Midbrain (tissue), 1 donor: ENCODE results near the gene SERPINE2.

ENCODE experiments used
- DNase-seq: peaks from one replicate; lab custom pipeline; 2025; lab: John Stamatoyannopoulos, UW

The SERPINE2 gene

GRCh38 chr2:224046752-224047151 lies 7.7 kb upstream of the SERPINE2 start:
- no peak for DNase-seq

- peak; percentile 82 for DNase-seq
Measured at GRCh38 chr2:224042191-224042696, 3.2 kb upstream of the SERPINE2 start.

GRCh38 chr2:224041554-224041953 lies 2.5 kb upstream of the SERPINE2 start:
- peak; percentile 69 for DNase-seq

- DNase-seq = no peak
Measured at GRCh38 chr2:224040753-224041152, 1.7 kb upstream of the SERPINE2 start.

GRCh38 chr2:224039770-224040440 lies 819 bp upstream of the SERPINE2 start:
- DNase-seq = peak; percentile 14

GRCh38 chr2:224038830-224039079 lies 331 bp downstream of the SERPINE2 start:
- DNase-seq = no peak

- no peak for DNase-seq
Measured at GRCh38 chr2:224038049-224038829, 847 bp downstream of the SERPINE2 start.

GRCh38 chr2:224036731-224037361 lies 2.2 kb downstream of the SERPINE2 start:
- DNase-seq = no peak

GRCh38 chr2:224034017-224034416 lies 5.1 kb downstream of the SERPINE2 start:
- DNase-seq = no peak

GRCh38 chr2:224033601-224034000 lies 5.5 kb downstream of the SERPINE2 start:
- no peak for DNase-seq

GRCh38 chr2:224032283-224032682 lies 6.8 kb downstream of the SERPINE2 start:
- DNase-seq = no peak

- no peak for DNase-seq
Measured at GRCh38 chr2:224031358-224031970, 7.6 kb downstream of the SERPINE2 start.

GRCh38 chr2:224030786-224031185 lies 8.3 kb downstream of the SERPINE2 start:
- no peak for DNase-seq

GRCh38 chr2:224029876-224030275 lies 9.2 kb downstream of the SERPINE2 start:
- no peak for DNase-seq

GRCh38 chr2:224027931-224028330 lies 11.2 kb downstream of the SERPINE2 start:
- no peak for DNase-seq

GRCh38 chr2:224027070-224027469 lies 12.0 kb downstream of the SERPINE2 start:
- DNase-seq = no peak

GRCh38 chr2:224025874-224026273 lies 13.2 kb downstream of the SERPINE2 start:
- no peak for DNase-seq

GRCh38 chr2:224024270-224024669 lies 14.8 kb downstream of the SERPINE2 start:
- DNase-seq = no peak

- no peak for DNase-seq
Measured at GRCh38 chr2:224023188-224023587, 15.9 kb downstream of the SERPINE2 start.

GRCh38 chr2:224022486-224022885 lies 16.6 kb downstream of the SERPINE2 start:
- DNase-seq = no peak

GRCh38 chr2:224020523-224020922 lies 18.6 kb downstream of the SERPINE2 start:
- DNase-seq = no peak

GRCh38 chr2:224017957-224018356 lies 21.1 kb downstream of the SERPINE2 start:
- no peak for DNase-seq

- no peak for DNase-seq
Measured at GRCh38 chr2:224016963-224017362, 22.1 kb downstream of the SERPINE2 start.
